Measurements from ENCODE around the gene PXN. TPM values are rescaled to one million over a fixed set of nuclear protein-coding genes. Genes with fewer than 3 reads are reported as not detected.

PXN gene
- total and polyA plus RNA-seq, 2 of the 13 experiments (the other 11 are each of a cell fraction or from before 2014, with no cell fraction given): 13.6 to 14.2 TPM

DNA sequence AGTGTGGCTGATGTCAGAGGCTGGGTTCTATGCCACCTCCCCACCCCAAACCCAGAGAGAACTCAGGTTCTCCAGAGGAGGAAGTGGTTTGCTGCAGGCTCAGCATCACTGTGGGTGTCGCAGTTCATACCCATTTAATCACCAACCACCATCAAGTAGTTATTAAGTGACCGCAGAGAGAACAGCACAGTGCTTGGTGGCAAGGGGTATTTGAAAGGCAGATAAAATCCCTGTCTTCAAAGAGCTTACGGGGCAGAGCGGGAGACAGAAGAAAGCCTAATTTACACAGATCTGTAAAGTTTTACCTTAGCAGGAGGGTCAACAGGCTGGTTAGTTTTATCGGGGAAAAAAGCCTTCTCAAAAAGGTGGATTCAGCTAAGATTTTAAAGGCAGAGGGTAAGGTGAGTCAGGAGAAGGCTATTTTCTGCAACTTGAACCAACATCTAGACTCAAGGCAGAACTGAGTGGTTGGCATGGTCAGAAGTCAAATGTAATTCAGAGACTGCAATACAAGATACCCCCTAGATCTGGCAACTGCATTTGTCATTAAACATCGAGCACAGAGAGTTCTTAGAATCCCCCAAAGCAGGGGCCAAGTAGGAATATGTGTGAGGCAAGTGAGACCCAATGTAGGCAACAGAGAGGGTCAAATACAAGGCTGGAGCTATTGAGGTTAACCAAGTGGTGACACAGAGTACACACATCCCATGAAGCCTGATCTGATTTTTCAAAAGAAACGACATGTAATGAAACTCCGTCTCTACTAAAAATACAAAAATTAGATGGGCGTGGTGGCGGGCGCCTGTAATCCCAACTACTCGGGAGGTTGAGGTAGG, 13.2 kb downstream of the PXN start:
- Histone ChIP-seq H3K9me3 (ENCODE audit: low read length) (no peaks in the 10 kb centered on the region), H3K4me3 (replicated peaks in 1 of 3; ENCODE audit: insufficient read depth in 1 of 3, low read depth in 2 of 3, low read length in 3 of 3) (no peak overlapping the region), H3K79me2 (ENCODE audit: insufficient read depth, low read length) (peaks cover 33% of the 10 kb centered on the region), H3K27ac (ENCODE audit: extremely low read length, insufficient read depth, low read length) (no peak overlapping the region), H4K20me1 (ENCODE audit: insufficient read depth, low read length) (peaks cover 2% of the 10 kb centered on the region; the same call in 1 of the 2 replicates), H2AFZ (ENCODE audit: low read length) (no peak overlapping the region), H3K36me3 (replicated peaks in 1 of 2; ENCODE audit: control insufficient read depth in 1 of 2, insufficient read depth in 2 of 2, low read length in 2 of 2) (peaks cover 0 to 2% of the 10 kb centered on the region in 2 experiments; a peak in 1 of 5 replicates), H3K4me2 (ENCODE audit: low read depth, low read length) (no peak overlapping the region), H3K4me1 (ENCODE audit: insufficient read depth, low read length) (peaks cover 31% of the 10 kb centered on the region), H3K27me3 (ENCODE audit: control insufficient read depth in 1 of 2, insufficient read depth in 2 of 2, low read length in 2 of 2) (no peaks in the 10 kb centered on the region), H3K9ac (ENCODE audit: insufficient read depth, low read depth, low read length) (no peak overlapping the region)
- no peak for ATAC-seq
- CTCF ChIA-PET (ENCODE audit: low intra/inter-chr PET ratio, low total read pairs): no interaction called here
- in situ Hi-C loops (cut with HindIII; ENCODE audit: extremely low pct_ligation_motif_present, low pct_unique_long_range_greater_than_20kb): no loop called here
- FAIRE-seq: no peak
- no peak for DNase-seq (ENCODE audit: low spot score)
- POLR2A ChIA-PET: interaction anchor here (1.3 kb wide), 1 partner anchor 51 kb away, joined by 4 read pairs; the partner anchor contains the start of gene RPLP0
- intact Hi-C loops (cut with micrococcal nuclease; ENCODE audit: unreplicated experiment): no loop called here
- no TSS peak for BruUV-seq (replicated peaks)
- WGBS (ENCODE audit: low lambda C conversion rate): 96% methylated on average over 12 of the region's 12 CpGs
- TF ChIP-seq SOX13 (IDR thresholded peaks at IDR 0.05) (no peak), SOX13 (CRISPR knock-in tag; conservative IDR thresholded peaks at IDR 0.05 in 1 of 2, IDR thresholded peaks at IDR 0.05 in 1 of 2) (no peak), KAT7 (CRISPR knock-in tag; IDR thresholded peaks at IDR 0.05; ENCODE audit: borderline replicate concordance) (no peak), ZNF790 (CRISPR knock-in tag; IDR thresholded peaks at IDR 0.05; ENCODE audit: borderline replicate concordance) (no peak), KDM5B (CRISPR knock-in tag; IDR thresholded peaks at IDR 0.05; ENCODE audit: borderline replicate concordance) (no peak), ZFY (CRISPR knock-in tag; IDR thresholded peaks at IDR 0.05) (no peak), ZNF546 (CRISPR knock-in tag; conservative IDR thresholded peaks at IDR 0.05) (no peak), ZNF510 (CRISPR knock-in tag; IDR thresholded peaks at IDR 0.05; ENCODE audit: low read depth) (no peak), MTA1 (CRISPR knock-in tag; IDR thresholded peaks at IDR 0.05; ENCODE audit: borderline replicate concordance) (no peak), MTA3 (CRISPR knock-in tag; IDR thresholded peaks at IDR 0.05) (no peak), ZNF20 (CRISPR knock-in tag; IDR thresholded peaks at IDR 0.05) (no peak), ZKSCAN5 (CRISPR knock-in tag; IDR thresholded peaks at IDR 0.05) (no peak), ZNF598 (CRISPR knock-in tag; IDR thresholded peaks at IDR 0.05; ENCODE audit: borderline replicate concordance) (no peak), BRD4 (CRISPR knock-in tag; IDR thresholded peaks at IDR 0.05) (no peak), ZNF230 (CRISPR knock-in tag; IDR thresholded peaks at IDR 0.05) (no peak), PAXIP1 (CRISPR knock-in tag; conservative IDR thresholded peaks at IDR 0.05) (no peak), XRCC5 (optimal IDR thresholded peaks at IDR 0.05; ENCODE audit: low read length) (no peak)
- TF ChIP-seq, protein P1, sequence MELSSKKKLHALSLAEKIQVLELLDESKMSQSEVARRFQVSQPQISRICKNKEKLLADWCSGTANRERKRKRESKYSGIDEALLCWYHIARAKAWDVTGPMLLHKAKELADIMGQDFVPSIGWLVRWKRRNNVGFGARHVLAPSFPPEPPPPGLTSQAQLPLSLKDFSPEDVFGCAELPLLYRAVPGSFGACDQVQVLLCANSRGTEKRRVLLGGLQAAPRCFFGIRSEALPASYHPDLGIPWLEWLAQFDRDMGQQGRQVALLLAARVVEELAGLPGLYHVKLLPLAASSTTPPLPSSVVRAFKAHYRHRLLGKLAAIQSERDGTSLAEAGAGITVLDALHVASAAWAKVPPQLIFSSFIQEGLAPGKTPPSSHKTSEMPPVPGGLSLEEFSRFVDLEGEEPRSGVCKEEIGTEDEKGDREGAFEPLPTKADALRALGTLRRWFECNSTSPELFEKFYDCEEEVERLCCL (CRISPR knock-in tag; IDR thresholded peaks at IDR 0.05; ENCODE audit: borderline replicate concordance): no peak
- TF ChIP-seq, protein P2, sequence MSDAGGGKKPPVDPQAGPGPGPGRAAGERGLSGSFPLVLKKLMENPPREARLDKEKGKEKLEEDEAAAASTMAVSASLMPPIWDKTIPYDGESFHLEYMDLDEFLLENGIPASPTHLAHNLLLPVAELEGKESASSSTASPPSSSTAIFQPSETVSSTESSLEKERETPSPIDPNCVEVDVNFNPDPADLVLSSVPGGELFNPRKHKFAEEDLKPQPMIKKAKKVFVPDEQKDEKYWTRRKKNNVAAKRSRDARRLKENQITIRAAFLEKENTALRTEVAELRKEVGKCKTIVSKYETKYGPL (CRISPR knock-in tag; IDR thresholded peaks at IDR 0.05): no peak

Measured in HepG2 (cell line).